Prostate gland (tissue), 2 donors: ENCODE measurements around the gene NIPAL4.

ENCODE experiments used
- CTCF ChIP-seq, 4 experiments: fragments of 200-600 bp in 2 of 4; fragments of 450-650 bp in 2 of 4; sonication (generic) in 2 of 4; IDR thresholded peaks; 1 replicate in 3 of 4; 2 replicates in 1 of 4; pipeline ENCODE4 v1.5.1; 2016 to 2019; ENCODE audit warnings: antibody characterized with exemption in 4 of 4, mild to moderate bottlenecking in 2 of 4, moderate library complexity in 2 of 4
- POLR2A ChIP-seq: fragments of 450-650 bp; IDR thresholded peaks from one replicate; pipeline ENCODE4 v1.6.1; 2016; ENCODE audit warnings: antibody characterized with exemption, mild to moderate bottlenecking
- POLR2AphosphoS5 ChIP-seq: sonication (generic); formaldehyde crosslinking; IDR thresholded peaks from one replicate; pipeline ENCODE4 v1.6.1; 2017; ENCODE audit warnings: antibody characterized with exemption

- TF ChIP-seq POLR2A (no peak), CTCF (IDR thresholded peaks at IDR 0.05) (no peak), POLR2AphosphoS5 (no peak)
These were observed 24.8 kb downstream of the NIPAL4 start for GRCh38 chr5:157484768-157485167.
